GM18502 (cell line): ENCODE measurements around the gene TRIM14.
"Not testable (repeated sequence)": the region's sequence is repeated elsewhere in the genome, so short reads cannot be mapped to it uniquely, and the experiment has no call there.

Experiments used
- ATAC-seq: cut with Tn5 transposase; IDR thresholded peaks from one replicate; pipeline ENCODE4 v1.9.1; 2021; ENCODE audit warnings: mild to moderate bottlenecking; ENCODE audit not compliant: unreplicated experiment, poor library complexity

The TRIM14 gene

GRCh38 chr9:98085058-98085457 lies 34.0 kb downstream of the TRIM14 start:
- no peak for ATAC-seq

GRCh38 chr9:98084396-98084795 lies 34.6 kb downstream of the TRIM14 start:
- no peak for ATAC-seq

- no peak for ATAC-seq
These were observed 35.3 kb downstream of the TRIM14 start for GRCh38 chr9:98083566-98084183.

GRCh38 chr9:98083061-98083501 lies 35.9 kb downstream of the TRIM14 start:
- ATAC-seq = no peak

GRCh38 chr9:98081477-98082219 lies 37.4 kb downstream of the TRIM14 start:
- no peak for ATAC-seq

- no peak for ATAC-seq
These were observed 38.2 kb downstream of the TRIM14 start for GRCh38 chr9:98080780-98081179.

GRCh38 chr9:98080326-98080725 lies 38.7 kb downstream of the TRIM14 start:
- no peak for ATAC-seq

- ATAC-seq = no peak
These were observed 40.1 kb downstream of the TRIM14 start for GRCh38 chr9:98078895-98079294.

GRCh38 chr9:98076514-98076890 lies 42.5 kb downstream of the TRIM14 start:
- ATAC-seq = not testable (repeated sequence)

GRCh38 chr9:98075332-98075805 lies 43.7 kb downstream of the TRIM14 start:
- ATAC-seq = no peak

- no peak for ATAC-seq
These were observed 44.7 kb downstream of the TRIM14 start for GRCh38 chr9:98074115-98074990.

GRCh38 chr9:98071737-98072136 lies 47.3 kb downstream of the TRIM14 start:
- no peak for ATAC-seq

- no peak for ATAC-seq
These were observed 48.3 kb downstream of the TRIM14 start for GRCh38 chr9:98070704-98071103.

- no peak for ATAC-seq
These were observed 49.5 kb downstream of the TRIM14 start for GRCh38 chr9:98069551-98069950.

- no peak for ATAC-seq
These were observed 51.8 kb downstream of the TRIM14 start for GRCh38 chr9:98067184-98067583.

- no peak for ATAC-seq
These were observed 52.8 kb downstream of the TRIM14 start for GRCh38 chr9:98066235-98066634.

- ATAC-seq = no peak
These were observed 54.2 kb downstream of the TRIM14 start for GRCh38 chr9:98064623-98065392.

GRCh38 chr9:98062161-98062560 lies 56.9 kb downstream of the TRIM14 start:
- no peak for ATAC-seq

- no peak for ATAC-seq
These were observed 61.8 kb downstream of the TRIM14 start for GRCh38 chr9:98057138-98057799.
